ENCODE results near the gene KCNJ14.

DNA sequence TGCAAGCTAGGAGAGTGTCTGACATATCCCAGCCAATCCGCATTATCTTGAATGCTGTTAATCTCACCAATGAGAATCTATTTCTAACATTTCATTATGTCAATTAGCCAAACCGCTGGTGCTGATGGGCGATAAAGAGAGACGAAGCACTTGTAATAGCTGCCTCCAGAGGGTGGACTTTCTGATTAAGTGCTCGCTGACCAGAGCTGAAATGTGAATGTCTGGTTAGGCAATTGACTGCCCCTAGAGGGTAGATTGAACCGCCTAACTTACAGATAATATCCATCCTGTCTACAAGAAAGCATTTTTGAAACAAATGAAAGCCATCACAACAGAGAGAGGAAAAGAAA, 10.1 kb upstream of the KCNJ14 start:
- TF ChIP-seq POLR2AphosphoS5 (IDR thresholded peaks at IDR 0.05) (no peak), EP300 (IDR thresholded peaks at IDR 0.05) (no peak), POLR2A (IDR thresholded peaks at IDR 0.05) (no peak)
- TF ChIP-seq, protein P1, sequence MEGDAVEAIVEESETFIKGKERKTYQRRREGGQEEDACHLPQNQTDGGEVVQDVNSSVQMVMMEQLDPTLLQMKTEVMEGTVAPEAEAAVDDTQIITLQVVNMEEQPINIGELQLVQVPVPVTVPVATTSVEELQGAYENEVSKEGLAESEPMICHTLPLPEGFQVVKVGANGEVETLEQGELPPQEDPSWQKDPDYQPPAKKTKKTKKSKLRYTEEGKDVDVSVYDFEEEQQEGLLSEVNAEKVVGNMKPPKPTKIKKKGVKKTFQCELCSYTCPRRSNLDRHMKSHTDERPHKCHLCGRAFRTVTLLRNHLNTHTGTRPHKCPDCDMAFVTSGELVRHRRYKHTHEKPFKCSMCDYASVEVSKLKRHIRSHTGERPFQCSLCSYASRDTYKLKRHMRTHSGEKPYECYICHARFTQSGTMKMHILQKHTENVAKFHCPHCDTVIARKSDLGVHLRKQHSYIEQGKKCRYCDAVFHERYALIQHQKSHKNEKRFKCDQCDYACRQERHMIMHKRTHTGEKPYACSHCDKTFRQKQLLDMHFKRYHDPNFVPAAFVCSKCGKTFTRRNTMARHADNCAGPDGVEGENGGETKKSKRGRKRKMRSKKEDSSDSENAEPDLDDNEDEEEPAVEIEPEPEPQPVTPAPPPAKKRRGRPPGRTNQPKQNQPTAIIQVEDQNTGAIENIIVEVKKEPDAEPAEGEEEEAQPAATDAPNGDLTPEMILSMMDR (IDR thresholded peaks at IDR 0.05), result peak in 3 of 4 experiments; percentile 42 to 69 (median 49)

Measured in gastroesophageal sphincter (tissue), 3 donors.